Measurements from ENCODE around the gene TLCD2. TPM values are rescaled to one million over a fixed set of nuclear protein-coding genes. Genes with fewer than 3 reads are reported as not detected.
"Not testable (repeated sequence)": the region's sequence is repeated elsewhere in the genome, so short reads cannot be mapped to it uniquely, and the experiment has no call there.

TLCD2 gene
- total and polyA plus RNA-seq, 2 of the 13 experiments (the other 11 are each of a cell fraction or from before 2014, with no cell fraction given), result 0.90 to 1.1 TPM

- no peak for DNase-seq (ENCODE audit: low spot score)
- no peak for FAIRE-seq
- in situ Hi-C loops (cut with HindIII; ENCODE audit: extremely low pct_ligation_motif_present, low pct_unique_long_range_greater_than_20kb) (no loop called here), intact Hi-C loops (cut with micrococcal nuclease; ENCODE audit: unreplicated experiment) (no loop called here)
- Histone ChIP-seq H3K4me2 (ENCODE audit: low read depth, low read length) (no peak overlapping the region), H3K27ac (ENCODE audit: extremely low read length, insufficient read depth, low read length) (no peak overlapping the region), H3K36me3 (replicated peaks in 1 of 2; ENCODE audit: control insufficient read depth in 1 of 2, insufficient read depth in 2 of 2, low read length in 2 of 2) (no peaks in the 10 kb centered on the region), H3K4me3 (replicated peaks in 1 of 3; ENCODE audit: insufficient read depth in 1 of 3, low read depth in 2 of 3, low read length in 3 of 3) (no peak overlapping the region), H3K79me2 (ENCODE audit: insufficient read depth, low read length) (no peaks in the 10 kb centered on the region), H3K4me1 (ENCODE audit: insufficient read depth, low read length) (no peaks in the 10 kb centered on the region; the same call in 1 of the 2 replicates), H3K9me3 (ENCODE audit: low read length) (no peaks in the 10 kb centered on the region), H4K20me1 (ENCODE audit: insufficient read depth, low read length) (no peaks in the 10 kb centered on the region), H3K27me3 (ENCODE audit: control insufficient read depth in 1 of 2, insufficient read depth in 2 of 2, low read length in 2 of 2) (0 out of 5 replicates have a peak, but pooled peaks cover 0 to 1% of the 10 kb centered on the region in 2 experiments), H2AFZ (ENCODE audit: low read length) (no peak overlapping the region), H3K9ac (ENCODE audit: insufficient read depth, low read depth, low read length) (no peak overlapping the region)
- peak; percentile 92 for TF ChIP-seq HNRNPK (IDR thresholded peaks at IDR 0.05; ENCODE audit: low read depth, low read length, poor library complexity, severe bottlenecking)
- no peak for TF ChIP-seq ZFP36L2 (CRISPR knock-in tag; IDR thresholded peaks at IDR 0.05)
- TF ChIP-seq PCBP1 (IDR thresholded peaks at IDR 0.05; ENCODE audit: borderline replicate concordance, low read depth, low read length), result 0 out of 2 replicates have a peak, but pooled peaks have one; percentile 60
- no peak for TF ChIP-seq SRF (IDR thresholded peaks at IDR 0.05; ENCODE audit: low read depth, low read length)
- TF ChIP-seq, protein P1, sequence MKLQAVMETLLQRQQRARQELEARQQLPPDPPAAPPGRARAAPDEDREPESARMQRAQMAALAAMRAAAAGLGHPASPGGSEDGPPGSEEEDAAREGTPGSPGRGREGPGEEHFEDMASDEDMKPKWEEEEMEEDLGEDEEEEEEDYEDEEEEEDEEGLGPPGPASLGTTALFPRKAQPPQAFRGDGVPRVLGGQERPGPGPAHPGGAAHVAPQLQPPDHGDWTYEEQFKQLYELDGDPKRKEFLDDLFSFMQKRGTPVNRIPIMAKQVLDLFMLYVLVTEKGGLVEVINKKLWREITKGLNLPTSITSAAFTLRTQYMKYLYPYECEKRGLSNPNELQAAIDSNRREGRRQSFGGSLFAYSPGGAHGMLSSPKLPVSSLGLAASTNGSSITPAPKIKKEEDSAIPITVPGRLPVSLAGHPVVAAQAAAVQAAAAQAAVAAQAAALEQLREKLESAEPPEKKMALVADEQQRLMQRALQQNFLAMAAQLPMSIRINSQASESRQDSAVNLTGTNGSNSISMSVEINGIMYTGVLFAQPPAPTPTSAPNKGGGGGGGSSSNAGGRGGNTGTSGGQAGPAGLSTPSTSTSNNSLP (IDR thresholded peaks at IDR 0.05; ENCODE audit: low read depth, low read length), result no peak
- 60% methylated on average over 8 of the region's 8 CpGs for WGBS (ENCODE audit: low lambda C conversion rate)
- ChIA-PET CTCF (ENCODE audit: low intra/inter-chr PET ratio, low total read pairs) (no interaction called here), POLR2A (no interaction called here)
- BruUV-seq (replicated peaks), result no TSS peak
- ATAC-seq, result no peak
These were observed 19.5 kb downstream of the TLCD2 start for GRCh38 chr17:1690544-1691221.

- intact Hi-C loops (cut with micrococcal nuclease; ENCODE audit: unreplicated experiment); H3K36me3 ChIP-seq (replicated peaks in 1 of 2; ENCODE audit: control insufficient read depth in 1 of 2, insufficient read depth in 2 of 2, low read length in 2 of 2); H2AFZ ChIP-seq (ENCODE audit: low read length); POLR2A ChIA-PET; H3K9me3 ChIP-seq (ENCODE audit: low read length); H4K20me1 ChIP-seq (ENCODE audit: insufficient read depth, low read length); ATAC-seq; CTCF ChIA-PET (ENCODE audit: low intra/inter-chr PET ratio, low total read pairs); H3K4me3 ChIP-seq (replicated peaks in 1 of 3; ENCODE audit: insufficient read depth in 1 of 3, low read depth in 2 of 3, low read length in 3 of 3); H3K27ac ChIP-seq (ENCODE audit: extremely low read length, insufficient read depth, low read length); BruUV-seq (replicated peaks); FAIRE-seq; DNase-seq (ENCODE audit: low spot score); H3K27me3 ChIP-seq (ENCODE audit: control insufficient read depth in 1 of 2, insufficient read depth in 2 of 2, low read length in 2 of 2); H3K9ac ChIP-seq (ENCODE audit: insufficient read depth, low read depth, low read length); in situ Hi-C loops (cut with HindIII; ENCODE audit: extremely low pct_ligation_motif_present, low pct_unique_long_range_greater_than_20kb); H3K4me2 ChIP-seq (ENCODE audit: low read depth, low read length): not testable (repeated sequence)
- WGBS (ENCODE audit: low lambda C conversion rate), result 21% methylated on average over 4 of the region's 6 CpGs
- Histone ChIP-seq H3K79me2 (ENCODE audit: insufficient read depth, low read length) (peaks cover 10% of the 10 kb centered on the region), H3K4me1 (ENCODE audit: insufficient read depth, low read length) (peaks cover 12% of the 10 kb centered on the region)
- TF ChIP-seq RARA (CRISPR knock-in tag; IDR thresholded peaks at IDR 0.05), result 0 out of 2 replicates have a peak, but pooled peaks have one; percentile 25
- TF ChIP-seq BCL6 (CRISPR knock-in tag; IDR thresholded peaks at IDR 0.05), result peak; percentile 68
These were observed 21.8 kb downstream of the TLCD2 start for GRCh38 chr17:1688405-1688804.

Data from HepG2 (cell line).